GM23338 (cell line): ENCODE measurements around the gene SLCO4A1.

Experiments
- CREB1 ChIP-seq: fragments of 250-450 bp; sonication (Bioruptor Pico); IDR thresholded peaks from 2 replicates; pipeline ENCODE4 v1.5.0; 2020; ENCODE audit warnings: low read depth, mild to moderate bottlenecking, moderate library complexity
- EZH2 ChIP-seq: fragments of 200-600 bp; sonication (generic); IDR thresholded peaks from one replicate; pipeline ENCODE4 v1.8.0; 2017; ENCODE audit warnings: antibody characterized with exemption, mild to moderate bottlenecking, low read depth; ENCODE audit not compliant: unreplicated experiment
- EZH2phosphoT487 ChIP-seq: fragments of 200-600 bp; sonication (generic); IDR thresholded peaks from one replicate; pipeline ENCODE4 v1.8.1; 2018; ENCODE audit warnings: antibody characterized with exemption; ENCODE audit not compliant: unreplicated experiment
- JUNB ChIP-seq: IDR thresholded peaks from one replicate; pipeline ENCODE4 v1.6.1; 2016; ENCODE audit warnings: antibody characterized with exemption; ENCODE audit not compliant: unreplicated experiment
- NANOG ChIP-seq: IDR thresholded peaks from 2 replicates; pipeline ENCODE4 v1.6.1; 2016; ENCODE audit warnings: antibody characterized with exemption, borderline replicate concordance
- POLR2AphosphoS5 ChIP-seq: IDR thresholded peaks from 2 replicates; pipeline ENCODE4 v1.6.1; 2016; ENCODE audit warnings: antibody characterized with exemption, low read depth
- STAT1 ChIP-seq: IDR thresholded peaks from one replicate; pipeline ENCODE4 v1.6.1; 2016; ENCODE audit warnings: antibody characterized with exemption; ENCODE audit not compliant: unreplicated experiment
- ZNF114 ChIP-seq: fragments of 250-450 bp; sonication (Bioruptor Pico); IDR thresholded peaks from 2 replicates; pipeline ENCODE4 v1.5.0; 2020; ENCODE audit warnings: mild to moderate bottlenecking, moderate library complexity
- ZNF331 ChIP-seq: fragments of 250-450 bp; sonication (Bioruptor Pico); IDR thresholded peaks from 2 replicates; pipeline ENCODE4 v1.5.0; 2020; ENCODE audit warnings: low read depth, mild to moderate bottlenecking, moderate library complexity
- TF ChIP-seq, protein P1 (sequence below), 2 experiments: fragments of 200-600 bp in 1 of 2; sonication (generic) in 1 of 2; conservative IDR thresholded peaks; 2 replicates each; pipeline versions ENCODE4 v1.5.1 to v1.6.1; 2016 to 2017; ENCODE audit warnings: antibody characterized with exemption in 2 of 2, low read depth in 2 of 2, mild to moderate bottlenecking in 2 of 2, moderate library complexity in 1 of 2
- TF ChIP-seq, protein P2 (sequence below): IDR thresholded peaks from one replicate; pipeline ENCODE4 v1.6.1; 2018; ENCODE audit warnings: antibody characterized with exemption; ENCODE audit not compliant: unreplicated experiment
- TF ChIP-seq, protein P3 (sequence below): IDR thresholded peaks from 2 replicates; pipeline ENCODE4 v1.6.1; 2016; ENCODE audit warnings: antibody characterized with exemption

DNA sequence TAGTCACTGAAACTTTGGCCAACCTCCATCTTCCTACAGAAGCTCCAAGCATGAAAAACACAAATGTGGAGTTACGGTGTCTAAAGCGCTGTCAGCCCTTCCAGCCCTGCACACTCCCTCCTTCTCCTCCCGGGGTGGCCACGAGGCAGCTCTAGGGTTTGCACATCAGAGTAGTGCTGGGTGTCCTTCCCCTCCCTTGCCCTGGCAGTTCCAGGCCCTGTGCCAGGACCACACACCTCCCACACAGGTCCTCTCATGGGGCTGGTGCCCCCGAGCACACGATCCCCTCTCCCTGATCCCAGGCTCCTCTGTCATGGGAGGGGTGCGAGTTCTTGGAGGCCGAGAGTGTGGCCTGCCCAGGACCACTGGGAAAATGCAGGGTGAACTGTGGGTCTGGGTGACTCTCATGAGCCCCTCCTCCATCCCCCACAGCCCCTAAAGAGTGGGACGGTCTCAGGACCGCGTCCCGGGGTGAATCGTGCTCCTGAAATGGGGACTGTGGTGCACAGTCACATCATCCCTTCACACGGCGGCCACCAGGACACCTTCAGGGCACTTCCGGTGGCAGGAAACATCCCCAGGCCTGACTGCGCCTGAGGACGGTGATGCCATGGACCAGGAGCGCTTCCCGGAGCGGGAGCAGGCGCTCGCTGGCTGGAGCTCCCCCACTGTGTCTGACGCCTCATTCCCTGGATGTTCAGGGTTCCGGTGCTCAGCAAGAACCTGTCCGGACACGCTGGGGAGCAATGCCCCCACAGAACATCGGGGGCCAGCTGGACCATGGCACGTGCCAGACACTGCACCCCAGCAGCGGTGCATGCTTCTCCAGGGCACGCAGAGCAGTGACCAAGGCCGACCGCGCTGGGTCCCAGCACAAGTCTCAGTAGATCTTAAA lies 42.8 kb upstream of the SLCO4A1 start:
- no peak for TF ChIP-seq EZH2
- TF ChIP-seq, protein P1, sequence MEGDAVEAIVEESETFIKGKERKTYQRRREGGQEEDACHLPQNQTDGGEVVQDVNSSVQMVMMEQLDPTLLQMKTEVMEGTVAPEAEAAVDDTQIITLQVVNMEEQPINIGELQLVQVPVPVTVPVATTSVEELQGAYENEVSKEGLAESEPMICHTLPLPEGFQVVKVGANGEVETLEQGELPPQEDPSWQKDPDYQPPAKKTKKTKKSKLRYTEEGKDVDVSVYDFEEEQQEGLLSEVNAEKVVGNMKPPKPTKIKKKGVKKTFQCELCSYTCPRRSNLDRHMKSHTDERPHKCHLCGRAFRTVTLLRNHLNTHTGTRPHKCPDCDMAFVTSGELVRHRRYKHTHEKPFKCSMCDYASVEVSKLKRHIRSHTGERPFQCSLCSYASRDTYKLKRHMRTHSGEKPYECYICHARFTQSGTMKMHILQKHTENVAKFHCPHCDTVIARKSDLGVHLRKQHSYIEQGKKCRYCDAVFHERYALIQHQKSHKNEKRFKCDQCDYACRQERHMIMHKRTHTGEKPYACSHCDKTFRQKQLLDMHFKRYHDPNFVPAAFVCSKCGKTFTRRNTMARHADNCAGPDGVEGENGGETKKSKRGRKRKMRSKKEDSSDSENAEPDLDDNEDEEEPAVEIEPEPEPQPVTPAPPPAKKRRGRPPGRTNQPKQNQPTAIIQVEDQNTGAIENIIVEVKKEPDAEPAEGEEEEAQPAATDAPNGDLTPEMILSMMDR (conservative IDR thresholded peaks at IDR 0.05; ENCODE audit: low read depth in 2 of 2), result no peak
- no peak for TF ChIP-seq EZH2phosphoT487
- no peak for TF ChIP-seq JUNB
- TF ChIP-seq ZNF114 (CRISPR knock-in tag), result no peak
- TF ChIP-seq, protein P2, sequence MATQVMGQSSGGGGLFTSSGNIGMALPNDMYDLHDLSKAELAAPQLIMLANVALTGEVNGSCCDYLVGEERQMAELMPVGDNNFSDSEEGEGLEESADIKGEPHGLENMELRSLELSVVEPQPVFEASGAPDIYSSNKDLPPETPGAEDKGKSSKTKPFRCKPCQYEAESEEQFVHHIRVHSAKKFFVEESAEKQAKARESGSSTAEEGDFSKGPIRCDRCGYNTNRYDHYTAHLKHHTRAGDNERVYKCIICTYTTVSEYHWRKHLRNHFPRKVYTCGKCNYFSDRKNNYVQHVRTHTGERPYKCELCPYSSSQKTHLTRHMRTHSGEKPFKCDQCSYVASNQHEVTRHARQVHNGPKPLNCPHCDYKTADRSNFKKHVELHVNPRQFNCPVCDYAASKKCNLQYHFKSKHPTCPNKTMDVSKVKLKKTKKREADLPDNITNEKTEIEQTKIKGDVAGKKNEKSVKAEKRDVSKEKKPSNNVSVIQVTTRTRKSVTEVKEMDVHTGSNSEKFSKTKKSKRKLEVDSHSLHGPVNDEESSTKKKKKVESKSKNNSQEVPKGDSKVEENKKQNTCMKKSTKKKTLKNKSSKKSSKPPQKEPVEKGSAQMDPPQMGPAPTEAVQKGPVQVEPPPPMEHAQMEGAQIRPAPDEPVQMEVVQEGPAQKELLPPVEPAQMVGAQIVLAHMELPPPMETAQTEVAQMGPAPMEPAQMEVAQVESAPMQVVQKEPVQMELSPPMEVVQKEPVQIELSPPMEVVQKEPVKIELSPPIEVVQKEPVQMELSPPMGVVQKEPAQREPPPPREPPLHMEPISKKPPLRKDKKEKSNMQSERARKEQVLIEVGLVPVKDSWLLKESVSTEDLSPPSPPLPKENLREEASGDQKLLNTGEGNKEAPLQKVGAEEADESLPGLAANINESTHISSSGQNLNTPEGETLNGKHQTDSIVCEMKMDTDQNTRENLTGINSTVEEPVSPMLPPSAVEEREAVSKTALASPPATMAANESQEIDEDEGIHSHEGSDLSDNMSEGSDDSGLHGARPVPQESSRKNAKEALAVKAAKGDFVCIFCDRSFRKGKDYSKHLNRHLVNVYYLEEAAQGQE, result no peak
- no peak for TF ChIP-seq POLR2AphosphoS5
- no peak for TF ChIP-seq NANOG
- TF ChIP-seq, protein P3, sequence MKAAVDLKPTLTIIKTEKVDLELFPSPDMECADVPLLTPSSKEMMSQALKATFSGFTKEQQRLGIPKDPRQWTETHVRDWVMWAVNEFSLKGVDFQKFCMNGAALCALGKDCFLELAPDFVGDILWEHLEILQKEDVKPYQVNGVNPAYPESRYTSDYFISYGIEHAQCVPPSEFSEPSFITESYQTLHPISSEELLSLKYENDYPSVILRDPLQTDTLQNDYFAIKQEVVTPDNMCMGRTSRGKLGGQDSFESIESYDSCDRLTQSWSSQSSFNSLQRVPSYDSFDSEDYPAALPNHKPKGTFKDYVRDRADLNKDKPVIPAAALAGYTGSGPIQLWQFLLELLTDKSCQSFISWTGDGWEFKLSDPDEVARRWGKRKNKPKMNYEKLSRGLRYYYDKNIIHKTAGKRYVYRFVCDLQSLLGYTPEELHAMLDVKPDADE, result no peak
- TF ChIP-seq CREB1 (CRISPR knock-in tag), result no peak
- TF ChIP-seq STAT1, result no peak
- TF ChIP-seq ZNF331 (CRISPR knock-in tag), result no peak
